SK-N-SH treated with all-trans-retinoic acid at 6 μM for 48 hours (cell line): ENCODE data around the gene CNIH2.

ENCODE experiments used
- ATAC-seq: fragments of 200-7000 bp; cut with Tn5 transposase; 3 replicates; pipeline ENCODE4 v1.9.1; 2020; ENCODE audit warnings: mild to moderate bottlenecking, moderate library complexity
- BACH2 ChIP-seq: fragments of 250-450 bp; sonication (Bioruptor Pico); IDR thresholded peaks from 2 replicates; pipeline ENCODE4 v1.9.0; 2021; ENCODE audit warnings: mild to moderate bottlenecking, borderline replicate concordance
- CSDC2 ChIP-seq: fragments of 250-450 bp; sonication (Bioruptor Pico); IDR thresholded peaks from 2 replicates; pipeline ENCODE4 v1.5.0; 2020; ENCODE audit warnings: mild to moderate bottlenecking, moderate library complexity
- ESRRG ChIP-seq: fragments of 250-450 bp; sonication (Bioruptor Pico); IDR thresholded peaks from 2 replicates; pipeline ENCODE4 v1.6.1; 2021; ENCODE audit warnings: mild to moderate bottlenecking
- GLIS3 ChIP-seq: fragments of 250-450 bp; sonication (Bioruptor Pico); IDR thresholded peaks from 2 replicates; pipeline ENCODE4 v1.5.0; 2020; ENCODE audit warnings: mild to moderate bottlenecking, moderate library complexity
- OSR1 ChIP-seq: fragments of 250-450 bp; sonication (Bioruptor Pico); IDR thresholded peaks from 2 replicates; pipeline ENCODE4 v1.8.0; 2022; ENCODE audit warnings: moderate library complexity, mild to moderate bottlenecking, inconsistent platforms
- PPARA ChIP-seq: fragments of 250-450 bp; sonication (Bioruptor Pico); IDR thresholded peaks from 2 replicates; pipeline ENCODE4 v1.5.0; 2020; ENCODE audit warnings: mild to moderate bottlenecking, borderline replicate concordance
- TCF4 ChIP-seq: fragments of 250-450 bp; sonication (Bioruptor Pico); IDR thresholded peaks from 2 replicates; pipeline ENCODE4 v1.8.0; 2021; ENCODE audit warnings: mild to moderate bottlenecking, moderate library complexity, borderline replicate concordance
- TOX ChIP-seq: fragments of 250-450 bp; sonication (Bioruptor Pico); IDR thresholded peaks from 2 replicates; pipeline ENCODE4 v1.8.0; 2021; ENCODE audit warnings: mild to moderate bottlenecking, moderate library complexity, borderline replicate concordance
- ZC3H10 ChIP-seq: fragments of 250-450 bp; sonication (Bioruptor Pico); IDR thresholded peaks from 2 replicates; pipeline ENCODE4 v1.5.1; 2021; ENCODE audit warnings: mild to moderate bottlenecking, moderate library complexity
- ZFP3 ChIP-seq: fragments of 250-450 bp; sonication (Bioruptor Pico); IDR thresholded peaks from 2 replicates; pipeline ENCODE4 v1.5.0; 2020; ENCODE audit warnings: mild to moderate bottlenecking, moderate library complexity
- ZFP30 ChIP-seq: fragments of 450-650 bp; formaldehyde crosslinking; IDR thresholded peaks from 2 replicates; pipeline ENCODE4 v1.5.0; 2022; ENCODE audit warnings: mild to moderate bottlenecking, moderate library complexity
- ZNF8 ChIP-seq: fragments of 450-650 bp; formaldehyde crosslinking; IDR thresholded peaks from 2 replicates; pipeline ENCODE4 v1.5.0; 2020; ENCODE audit warnings: mild to moderate bottlenecking, moderate library complexity
- TF ChIP-seq, protein P1 (sequence below): fragments of 250-450 bp; sonication (Bioruptor Pico); IDR thresholded peaks from 2 replicates; pipeline ENCODE4 v1.5.1; 2020; ENCODE audit warnings: low read depth, mild to moderate bottlenecking, moderate library complexity
- TF ChIP-seq, protein P2 (sequence below): fragments of 250-450 bp; sonication (Bioruptor Pico); IDR thresholded peaks from 2 replicates; pipeline ENCODE4 v1.8.0; 2021; ENCODE audit warnings: low read depth, mild to moderate bottlenecking, moderate library complexity, borderline replicate concordance
- TF ChIP-seq, protein P3 (sequence below): fragments of 250-450 bp; sonication (Bioruptor Pico); IDR thresholded peaks from 2 replicates; pipeline ENCODE4 v1.5.0; 2020; ENCODE audit warnings: mild to moderate bottlenecking, moderate library complexity
- TF ChIP-seq, protein P4 (sequence below): fragments of 250-450 bp; sonication (Bioruptor Pico); IDR thresholded peaks from 2 replicates; pipeline ENCODE4 v1.8.0; 2020; ENCODE audit warnings: mild to moderate bottlenecking, moderate library complexity, borderline replicate concordance
- TF ChIP-seq, protein P5 (sequence below): fragments of 250-450 bp; sonication (Bioruptor Pico); IDR thresholded peaks from 2 replicates; pipeline ENCODE4 v1.5.1; 2021; ENCODE audit warnings: mild to moderate bottlenecking, moderate library complexity

The CNIH2 gene

DNA sequence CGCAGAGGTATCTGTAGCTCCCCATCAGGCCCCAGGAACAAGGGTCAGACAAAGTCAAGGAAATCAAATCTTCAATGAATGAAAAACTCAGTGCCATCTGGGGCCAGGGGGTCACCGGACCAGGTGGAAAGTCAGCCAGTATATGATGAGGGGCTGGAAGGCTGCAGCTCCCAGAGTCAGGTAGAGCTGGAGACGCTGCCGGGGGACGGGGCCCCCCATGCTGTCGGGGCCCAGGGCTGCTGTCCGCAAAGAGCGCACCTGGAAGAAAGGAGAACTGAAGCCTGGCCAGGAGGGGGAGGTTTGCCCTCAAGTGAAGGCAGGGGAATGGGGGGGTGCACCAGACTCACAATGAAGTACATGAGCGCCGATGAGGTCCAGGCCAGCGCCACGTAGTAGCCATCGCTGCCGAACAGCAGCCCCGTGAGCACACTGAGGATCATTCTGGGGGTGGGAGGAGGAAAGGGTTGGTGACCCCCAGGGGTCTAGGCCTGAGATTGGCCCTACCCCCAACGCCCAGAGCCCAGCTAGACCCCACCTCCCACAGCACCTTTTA lies 6.6 kb downstream of the CNIH2 start (continued):
- TF ChIP-seq, protein P1, sequence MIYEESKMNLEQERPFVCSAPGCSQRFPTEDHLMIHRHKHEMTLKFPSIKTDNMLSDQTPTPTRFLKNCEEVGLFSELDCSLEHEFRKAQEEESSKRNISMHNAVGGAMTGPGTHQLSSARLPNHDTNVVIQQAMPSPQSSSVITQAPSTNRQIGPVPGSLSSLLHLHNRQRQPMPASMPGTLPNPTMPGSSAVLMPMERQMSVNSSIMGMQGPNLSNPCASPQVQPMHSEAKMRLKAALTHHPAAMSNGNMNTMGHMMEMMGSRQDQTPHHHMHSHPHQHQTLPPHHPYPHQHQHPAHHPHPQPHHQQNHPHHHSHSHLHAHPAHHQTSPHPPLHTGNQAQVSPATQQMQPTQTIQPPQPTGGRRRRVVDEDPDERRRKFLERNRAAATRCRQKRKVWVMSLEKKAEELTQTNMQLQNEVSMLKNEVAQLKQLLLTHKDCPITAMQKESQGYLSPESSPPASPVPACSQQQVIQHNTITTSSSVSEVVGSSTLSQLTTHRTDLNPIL (CRISPR knock-in tag): no peak
- TF ChIP-seq CSDC2 (CRISPR knock-in tag) (no peak), TCF4 (CRISPR knock-in tag) (no peak), ZFP30 (CRISPR knock-in tag) (no peak), PPARA (CRISPR knock-in tag) (no peak)

DNA sequence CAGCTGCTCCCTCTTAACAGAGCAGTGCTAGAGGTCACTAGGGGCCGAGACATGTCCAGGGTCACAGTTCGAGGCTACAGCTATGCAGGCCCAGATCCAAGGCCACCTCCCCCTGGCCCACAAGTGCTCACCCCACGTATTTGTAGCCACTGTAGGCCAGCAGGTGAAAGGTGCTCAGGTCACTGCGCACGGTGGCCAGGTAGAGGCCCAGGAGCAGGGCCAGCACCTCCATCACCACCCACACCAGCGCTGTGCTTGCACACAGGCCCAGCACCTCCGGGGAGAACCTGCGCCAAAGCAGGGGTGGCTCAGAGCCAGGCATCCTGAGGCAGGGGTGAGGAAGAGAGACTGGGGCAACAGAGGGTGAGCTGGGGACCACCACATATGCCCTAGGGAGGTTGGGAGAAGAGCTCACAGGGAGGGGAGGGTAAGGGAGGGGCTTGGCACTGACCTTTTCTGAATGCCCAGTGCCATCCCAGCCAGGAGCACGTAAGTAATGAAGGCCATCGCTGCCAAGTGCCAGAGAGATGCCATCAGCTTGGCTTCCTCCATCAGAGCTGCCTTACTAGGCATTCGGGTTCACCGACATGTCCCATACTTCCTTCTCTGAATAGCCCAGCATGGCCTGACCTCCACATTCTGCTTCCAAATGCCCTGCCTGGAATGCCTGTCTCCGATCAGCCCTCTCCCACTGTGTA lies 7.4 kb downstream of the CNIH2 start:
- ATAC-seq: no peak
- TF ChIP-seq, protein P2, sequence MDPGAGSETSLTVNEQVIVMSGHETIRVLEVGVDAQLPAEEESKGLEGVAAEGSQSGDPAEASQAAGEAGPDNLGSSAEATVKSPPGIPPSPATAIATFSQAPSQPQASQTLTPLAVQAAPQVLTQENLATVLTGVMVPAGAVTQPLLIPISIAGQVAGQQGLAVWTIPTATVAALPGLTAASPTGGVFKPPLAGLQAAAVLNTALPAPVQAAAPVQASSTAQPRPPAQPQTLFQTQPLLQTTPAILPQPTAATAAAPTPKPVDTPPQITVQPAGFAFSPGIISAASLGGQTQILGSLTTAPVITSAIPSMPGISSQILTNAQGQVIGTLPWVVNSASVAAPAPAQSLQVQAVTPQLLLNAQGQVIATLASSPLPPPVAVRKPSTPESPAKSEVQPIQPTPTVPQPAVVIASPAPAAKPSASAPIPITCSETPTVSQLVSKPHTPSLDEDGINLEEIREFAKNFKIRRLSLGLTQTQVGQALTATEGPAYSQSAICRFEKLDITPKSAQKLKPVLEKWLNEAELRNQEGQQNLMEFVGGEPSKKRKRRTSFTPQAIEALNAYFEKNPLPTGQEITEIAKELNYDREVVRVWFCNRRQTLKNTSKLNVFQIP (CRISPR knock-in tag): no peak
- TF ChIP-seq, protein P3, sequence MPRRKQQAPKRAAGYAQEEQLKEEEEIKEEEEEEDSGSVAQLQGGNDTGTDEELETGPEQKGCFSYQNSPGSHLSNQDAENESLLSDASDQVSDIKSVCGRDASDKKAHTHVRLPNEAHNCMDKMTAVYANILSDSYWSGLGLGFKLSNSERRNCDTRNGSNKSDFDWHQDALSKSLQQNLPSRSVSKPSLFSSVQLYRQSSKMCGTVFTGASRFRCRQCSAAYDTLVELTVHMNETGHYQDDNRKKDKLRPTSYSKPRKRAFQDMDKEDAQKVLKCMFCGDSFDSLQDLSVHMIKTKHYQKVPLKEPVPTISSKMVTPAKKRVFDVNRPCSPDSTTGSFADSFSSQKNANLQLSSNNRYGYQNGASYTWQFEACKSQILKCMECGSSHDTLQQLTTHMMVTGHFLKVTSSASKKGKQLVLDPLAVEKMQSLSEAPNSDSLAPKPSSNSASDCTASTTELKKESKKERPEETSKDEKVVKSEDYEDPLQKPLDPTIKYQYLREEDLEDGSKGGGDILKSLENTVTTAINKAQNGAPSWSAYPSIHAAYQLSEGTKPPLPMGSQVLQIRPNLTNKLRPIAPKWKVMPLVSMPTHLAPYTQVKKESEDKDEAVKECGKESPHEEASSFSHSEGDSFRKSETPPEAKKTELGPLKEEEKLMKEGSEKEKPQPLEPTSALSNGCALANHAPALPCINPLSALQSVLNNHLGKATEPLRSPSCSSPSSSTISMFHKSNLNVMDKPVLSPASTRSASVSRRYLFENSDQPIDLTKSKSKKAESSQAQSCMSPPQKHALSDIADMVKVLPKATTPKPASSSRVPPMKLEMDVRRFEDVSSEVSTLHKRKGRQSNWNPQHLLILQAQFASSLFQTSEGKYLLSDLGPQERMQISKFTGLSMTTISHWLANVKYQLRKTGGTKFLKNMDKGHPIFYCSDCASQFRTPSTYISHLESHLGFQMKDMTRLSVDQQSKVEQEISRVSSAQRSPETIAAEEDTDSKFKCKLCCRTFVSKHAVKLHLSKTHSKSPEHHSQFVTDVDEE (CRISPR knock-in tag): no peak
- TF ChIP-seq TOX (no peak), ZC3H10 (CRISPR knock-in tag) (no peak), ZFP3 (CRISPR knock-in tag) (no peak), OSR1 (CRISPR knock-in tag) (no peak)
- TF ChIP-seq, protein P4, sequence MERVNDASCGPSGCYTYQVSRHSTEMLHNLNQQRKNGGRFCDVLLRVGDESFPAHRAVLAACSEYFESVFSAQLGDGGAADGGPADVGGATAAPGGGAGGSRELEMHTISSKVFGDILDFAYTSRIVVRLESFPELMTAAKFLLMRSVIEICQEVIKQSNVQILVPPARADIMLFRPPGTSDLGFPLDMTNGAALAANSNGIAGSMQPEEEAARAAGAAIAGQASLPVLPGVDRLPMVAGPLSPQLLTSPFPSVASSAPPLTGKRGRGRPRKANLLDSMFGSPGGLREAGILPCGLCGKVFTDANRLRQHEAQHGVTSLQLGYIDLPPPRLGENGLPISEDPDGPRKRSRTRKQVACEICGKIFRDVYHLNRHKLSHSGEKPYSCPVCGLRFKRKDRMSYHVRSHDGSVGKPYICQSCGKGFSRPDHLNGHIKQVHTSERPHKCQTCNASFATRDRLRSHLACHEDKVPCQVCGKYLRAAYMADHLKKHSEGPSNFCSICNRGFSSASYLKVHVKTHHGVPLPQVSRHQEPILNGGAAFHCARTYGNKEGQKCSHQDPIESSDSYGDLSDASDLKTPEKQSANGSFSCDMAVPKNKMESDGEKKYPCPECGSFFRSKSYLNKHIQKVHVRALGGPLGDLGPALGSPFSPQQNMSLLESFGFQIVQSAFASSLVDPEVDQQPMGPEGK: no peak
- TF ChIP-seq, all 23 proteins: peak for 0

DNA sequence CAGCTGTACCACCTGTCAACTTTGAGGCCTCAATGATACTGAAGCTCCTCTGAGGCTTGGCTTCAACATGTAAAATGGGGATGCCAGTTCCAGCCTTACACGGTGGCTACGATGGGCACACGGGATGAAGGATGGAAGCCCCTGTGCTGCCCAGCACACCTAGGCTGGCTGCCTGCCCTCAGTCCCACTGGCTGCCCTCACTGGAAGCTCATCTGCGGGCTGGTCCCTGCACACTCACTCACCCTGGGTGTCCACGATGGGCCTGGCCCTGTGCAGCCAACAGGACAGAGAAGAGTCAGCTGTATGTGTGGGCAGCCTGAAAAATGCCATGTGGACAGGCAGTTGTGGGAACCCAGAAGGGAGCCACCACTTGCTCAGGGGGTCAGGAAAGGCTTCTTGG lies 8.7 kb downstream of the CNIH2 start:
- ATAC-seq: no peak

More for the DNA sequence above, 8.7 kb downstream of the CNIH2 start:
- TF ChIP-seq BACH2 (CRISPR knock-in tag) (no peak), OSR1 (CRISPR knock-in tag) (no peak), CSDC2 (CRISPR knock-in tag) (no peak), PPARA (CRISPR knock-in tag) (no peak), ZNF8 (CRISPR knock-in tag) (no peak), ZFP3 (CRISPR knock-in tag) (no peak), ESRRG (no peak), GLIS3 (CRISPR knock-in tag) (no peak), ZC3H10 (CRISPR knock-in tag) (no peak)
- TF ChIP-seq, protein P5, sequence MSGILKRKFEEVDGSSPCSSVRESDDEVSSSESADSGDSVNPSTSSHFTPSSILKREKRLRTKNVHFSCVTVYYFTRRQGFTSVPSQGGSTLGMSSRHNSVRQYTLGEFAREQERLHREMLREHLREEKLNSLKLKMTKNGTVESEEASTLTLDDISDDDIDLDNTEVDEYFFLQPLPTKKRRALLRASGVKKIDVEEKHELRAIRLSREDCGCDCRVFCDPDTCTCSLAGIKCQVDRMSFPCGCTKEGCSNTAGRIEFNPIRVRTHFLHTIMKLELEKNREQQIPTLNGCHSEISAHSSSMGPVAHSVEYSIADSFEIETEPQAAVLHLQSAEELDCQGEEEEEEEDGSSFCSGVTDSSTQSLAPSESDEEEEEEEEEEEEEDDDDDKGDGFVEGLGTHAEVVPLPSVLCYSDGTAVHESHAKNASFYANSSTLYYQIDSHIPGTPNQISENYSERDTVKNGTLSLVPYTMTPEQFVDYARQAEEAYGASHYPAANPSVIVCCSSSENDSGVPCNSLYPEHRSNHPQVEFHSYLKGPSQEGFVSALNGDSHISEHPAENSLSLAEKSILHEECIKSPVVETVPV: no peak
- TF ChIP-seq, protein P1 (CRISPR knock-in tag): no peak
- TF ChIP-seq, protein P2 (CRISPR knock-in tag): no peak
